ENCODE measurements around the gene HOMER2.
"Not testable (repeated sequence)": the region's sequence is repeated elsewhere in the genome, so short reads cannot be mapped to it uniquely, and the experiment has no call there.

HOMER2 gene

GRCh38 chr15:82865981-82866380 lies 86.5 kb downstream of the HOMER2 start:
- not testable (repeated sequence) for DNase-seq (ENCODE audit: extremely low read depth in 1 of 2, low read depth in 1 of 2)

GRCh38 chr15:82865581-82865980 lies 86.9 kb downstream of the HOMER2 start:
- DNase-seq (ENCODE audit: extremely low read depth in 1 of 2, low read depth in 1 of 2), result not testable (repeated sequence)

- DNase-seq (ENCODE audit: extremely low read depth in 1 of 2, low read depth in 1 of 2), result no peak
Measured at GRCh38 chr15:82864967-82865366, 87.6 kb downstream of the HOMER2 start.

- no peak for DNase-seq (ENCODE audit: extremely low read depth in 1 of 2, low read depth in 1 of 2)
Measured at GRCh38 chr15:82862886-82863285, 89.6 kb downstream of the HOMER2 start.

- DNase-seq (ENCODE audit: extremely low read depth in 1 of 2, low read depth in 1 of 2), result no peak
Measured at GRCh38 chr15:82858932-82859331, 93.6 kb downstream of the HOMER2 start.

- no peak for DNase-seq (ENCODE audit: extremely low read depth in 1 of 2, low read depth in 1 of 2)
Measured at GRCh38 chr15:82856397-82857170, 95.9 kb downstream of the HOMER2 start.

- no peak for DNase-seq (ENCODE audit: extremely low read depth in 1 of 2, low read depth in 1 of 2)
Measured at GRCh38 chr15:82855286-82856100, 97.0 kb downstream of the HOMER2 start.

- DNase-seq (ENCODE audit: extremely low read depth in 1 of 2, low read depth in 1 of 2), result no peak
Measured at GRCh38 chr15:82854554-82854953, 98.0 kb downstream of the HOMER2 start.

GRCh38 chr15:82852941-82853561 lies 99.5 kb downstream of the HOMER2 start:
- DNase-seq (ENCODE audit: extremely low read depth in 1 of 2, low read depth in 1 of 2), result no peak

- DNase-seq (ENCODE audit: extremely low read depth in 1 of 2, low read depth in 1 of 2), result no peak
Measured at GRCh38 chr15:82851981-82852511, 100.5 kb downstream of the HOMER2 start.

GRCh38 chr15:82851306-82851850 lies 101.1 kb downstream of the HOMER2 start:
- DNase-seq (ENCODE audit: extremely low read depth in 1 of 2, low read depth in 1 of 2), result no peak

GRCh38 chr15:82850731-82851130 lies 101.8 kb downstream of the HOMER2 start:
- no peak for DNase-seq (ENCODE audit: extremely low read depth in 1 of 2, low read depth in 1 of 2)

- DNase-seq (ENCODE audit: extremely low read depth in 1 of 2, low read depth in 1 of 2), result peak; percentile 4 to 12
Measured at GRCh38 chr15:82849556-82850512, 102.7 kb downstream of the HOMER2 start.

GRCh38 chr15:82848241-82848993 lies 104.1 kb downstream of the HOMER2 start:
- DNase-seq (ENCODE audit: extremely low read depth in 1 of 2, low read depth in 1 of 2), result no peak

- no peak for DNase-seq (ENCODE audit: extremely low read depth in 1 of 2, low read depth in 1 of 2)
Measured at GRCh38 chr15:82847703-82848102, 104.8 kb downstream of the HOMER2 start.

GRCh38 chr15:82846621-82847020 lies 105.9 kb downstream of the HOMER2 start:
- no peak for DNase-seq (ENCODE audit: extremely low read depth in 1 of 2, low read depth in 1 of 2)

- DNase-seq (ENCODE audit: extremely low read depth in 1 of 2, low read depth in 1 of 2), result no peak
Measured at GRCh38 chr15:82845686-82846085, 106.8 kb downstream of the HOMER2 start.

GRCh38 chr15:82843566-82843965 lies 109.0 kb downstream of the HOMER2 start:
- DNase-seq (ENCODE audit: extremely low read depth in 1 of 2, low read depth in 1 of 2), result no peak

- DNase-seq (ENCODE audit: extremely low read depth in 1 of 2, low read depth in 1 of 2), result no peak
Measured at GRCh38 chr15:82840166-82840565, 112.4 kb downstream of the HOMER2 start.

All from activated CD8-positive, alpha-beta memory T cell treated with anti-CD3 and anti-CD28 coated beads for 1 hour (primary cell).